IPS-NIHi7 (cell line): Measurements from ENCODE around the gene TUBGCP2.
"Not testable (repeated sequence)": the region's sequence is repeated elsewhere in the genome, so short reads cannot be mapped to it uniquely, and the experiment has no call there.

Experiments
- DNase-seq: peaks from one replicate; pipeline ENCODE4 v3.0.0; 2012; ENCODE audit warnings: mixed read lengths; ENCODE audit errors: extremely low spot score

TUBGCP2 gene

DNA sequence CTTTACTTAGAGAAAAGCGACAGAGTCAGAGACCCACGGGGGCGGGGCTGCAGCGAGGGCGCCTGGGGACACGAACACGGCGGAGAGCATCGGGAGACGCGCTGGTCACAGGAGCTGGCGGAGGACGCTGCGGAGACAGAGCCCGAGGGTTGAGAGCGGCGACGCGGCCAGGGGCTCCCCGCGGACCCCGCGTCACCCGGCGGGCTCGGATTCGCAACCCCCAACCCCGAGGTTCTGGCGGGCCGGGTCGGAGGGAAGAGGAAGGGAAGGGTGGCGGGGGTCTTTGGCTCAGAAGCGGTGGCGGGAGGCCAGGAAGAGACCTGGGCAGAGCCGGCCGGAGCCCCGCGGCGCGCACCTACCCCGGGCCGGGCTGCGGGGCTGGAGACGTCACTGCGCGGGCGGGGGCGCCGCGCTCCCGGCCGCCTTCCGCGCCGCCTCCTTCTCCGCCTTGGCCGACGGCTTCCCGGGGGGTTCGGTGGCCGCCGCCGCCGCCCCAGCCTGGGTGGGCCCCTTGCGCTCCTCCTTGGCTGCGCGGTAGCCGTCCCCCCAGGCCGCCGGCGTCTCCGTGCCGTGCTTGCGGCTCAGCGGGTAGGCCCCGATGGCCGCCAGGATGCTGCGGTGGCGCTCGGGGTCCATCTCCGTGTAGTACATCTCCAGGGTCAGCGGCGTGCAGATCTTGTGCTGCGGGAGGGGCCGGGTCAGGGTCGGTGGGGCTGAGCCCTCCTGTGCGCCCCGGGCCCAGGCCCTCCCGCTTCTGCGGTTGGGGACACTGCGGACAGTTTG, 17.0 kb upstream of the TUBGCP2 start:
- no peak for DNase-seq

GRCh38 chr10:133324857-133325260, 16.2 kb upstream of the TUBGCP2 start:
- no peak for DNase-seq

DNA sequence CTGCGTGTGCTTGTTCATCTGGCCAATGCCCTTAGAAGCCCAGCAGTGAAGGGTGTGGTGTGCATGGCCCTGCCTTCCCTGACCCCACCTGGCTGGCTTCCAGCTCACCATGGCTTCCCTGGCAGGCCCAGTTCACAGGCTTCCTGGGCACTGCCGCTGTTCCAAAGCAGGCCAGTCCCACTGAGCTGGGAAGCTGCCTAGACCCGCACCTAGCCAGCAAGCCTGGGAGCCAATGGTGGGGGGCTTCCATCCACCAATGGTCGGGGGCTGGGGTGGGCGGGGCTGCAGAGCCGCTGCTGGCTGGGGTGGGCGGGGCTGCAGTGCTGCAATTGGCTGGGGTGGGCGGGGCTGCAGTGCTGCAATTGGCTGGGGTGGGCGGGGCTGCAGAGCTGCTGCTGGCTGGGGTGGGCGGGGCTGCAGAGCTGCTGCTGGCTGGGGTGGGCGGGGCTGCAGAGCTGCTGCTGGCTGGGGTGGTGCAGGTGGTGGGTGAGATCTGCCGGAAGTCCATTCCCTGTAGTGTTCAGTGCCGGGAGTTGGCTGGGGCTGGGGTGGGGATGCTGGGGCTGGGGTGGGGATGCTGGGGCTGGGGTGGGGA, 15.6 kb upstream of the TUBGCP2 start:
- DNase-seq, result peak; percentile 66

DNA sequence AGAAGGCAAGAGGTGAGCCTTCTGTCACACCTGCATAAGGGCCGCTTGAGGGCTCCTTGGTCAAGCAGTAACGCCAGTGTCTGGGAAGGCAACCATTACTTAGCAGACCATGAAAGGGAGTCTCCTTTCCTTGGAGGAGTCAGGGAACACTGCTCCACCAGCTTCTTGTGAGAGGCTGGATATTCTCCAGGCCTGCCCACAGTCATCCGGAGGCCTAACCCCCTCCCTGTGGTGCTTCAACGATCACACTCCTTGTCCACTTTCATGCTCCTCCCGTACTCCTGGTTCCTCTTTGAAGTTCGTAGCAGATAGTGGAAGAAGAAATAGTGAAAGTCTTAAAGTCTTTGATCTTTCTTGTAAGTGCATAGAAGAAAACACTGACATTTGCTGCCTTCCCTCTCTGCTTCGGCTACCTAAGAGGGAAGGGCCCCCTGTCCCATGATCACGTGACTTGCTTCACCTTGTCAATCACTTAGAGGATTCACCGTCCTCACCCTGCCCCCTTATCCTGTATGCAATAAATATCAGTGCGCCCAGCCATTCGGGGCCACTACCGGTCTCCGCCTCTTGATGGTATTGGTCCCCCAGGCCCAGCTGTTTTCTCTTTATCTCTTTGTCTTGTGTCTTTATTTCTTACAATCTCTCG, 13.5 kb upstream of the TUBGCP2 start:
- DNase-seq, result not testable (repeated sequence)

- DNase-seq, result not testable (repeated sequence)
Measured at GRCh38 chr10:133320852-133321422, 12.3 kb upstream of the TUBGCP2 start.

GRCh38 chr10:133318494-133319127, 9.9 kb upstream of the TUBGCP2 start:
- peak; percentile 79 for DNase-seq

GRCh38 chr10:133316732-133317131, 8.1 kb upstream of the TUBGCP2 start:
- no peak for DNase-seq

- DNase-seq, result no peak
Measured at GRCh38 chr10:133316266-133316665, 7.6 kb upstream of the TUBGCP2 start.

- no peak for DNase-seq
Measured at GRCh38 chr10:133315847-133316246, 7.2 kb upstream of the TUBGCP2 start.

GRCh38 chr10:133314911-133315310, 6.2 kb upstream of the TUBGCP2 start:
- no peak for DNase-seq

- DNase-seq, result no peak
Measured at GRCh38 chr10:133313192-133313591, 4.5 kb upstream of the TUBGCP2 start.

DNA sequence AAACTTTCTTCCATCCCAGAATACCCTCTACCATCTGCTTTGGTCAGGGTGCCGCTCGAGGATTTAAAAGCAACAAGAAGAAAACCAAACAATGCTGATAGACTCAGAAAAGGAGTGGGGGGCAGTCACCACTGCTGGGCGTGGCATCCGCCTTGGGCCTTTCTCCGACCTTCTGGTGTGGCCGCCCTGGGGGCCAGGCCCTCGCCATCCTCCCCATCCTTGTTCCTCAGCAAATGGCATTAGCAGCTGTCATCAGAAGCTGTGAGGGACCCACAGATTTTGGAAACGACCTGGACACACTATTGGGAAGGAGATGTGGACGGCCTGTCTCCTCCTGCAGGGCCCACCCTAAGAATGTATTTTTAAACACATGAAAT, 4.1 kb upstream of the TUBGCP2 start:
- DNase-seq, result no peak

DNA sequence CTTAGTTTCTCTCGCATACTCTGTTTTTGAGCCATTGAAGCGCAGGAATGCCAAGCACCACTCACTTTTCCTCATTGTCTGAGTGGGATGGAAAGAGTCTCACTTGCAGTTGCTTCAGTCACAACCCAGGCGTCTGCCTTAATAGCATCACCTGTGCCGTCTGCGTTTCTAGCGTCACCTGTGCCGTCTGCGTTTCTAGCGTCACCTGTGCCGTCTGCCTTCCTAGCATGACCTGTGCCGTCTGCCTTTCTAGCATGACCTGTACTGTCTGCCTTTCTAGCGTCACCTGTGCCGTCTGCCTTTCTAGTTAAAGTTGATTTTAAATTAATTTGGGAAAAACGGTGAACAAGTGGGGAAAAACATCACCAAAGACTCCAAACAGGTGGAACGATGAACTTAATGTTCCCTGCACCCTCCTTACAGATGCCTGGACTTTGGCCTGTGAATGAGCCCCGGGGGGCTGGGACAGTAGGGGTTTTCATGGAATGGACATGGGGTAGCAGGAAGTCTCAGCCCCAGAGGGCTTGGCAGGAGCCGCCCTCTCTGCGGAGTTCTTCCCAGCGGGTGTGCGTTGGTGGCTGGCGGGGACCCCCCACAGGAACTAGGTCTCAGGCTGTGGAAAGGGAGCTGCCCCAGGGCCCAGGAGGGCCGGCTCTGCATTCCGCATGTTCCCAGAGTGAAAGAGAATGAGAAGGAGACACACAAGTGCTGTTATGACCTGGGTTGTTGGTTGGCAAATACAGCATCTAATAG, 3.5 kb upstream of the TUBGCP2 start:
- DNase-seq, result no peak

DNA sequence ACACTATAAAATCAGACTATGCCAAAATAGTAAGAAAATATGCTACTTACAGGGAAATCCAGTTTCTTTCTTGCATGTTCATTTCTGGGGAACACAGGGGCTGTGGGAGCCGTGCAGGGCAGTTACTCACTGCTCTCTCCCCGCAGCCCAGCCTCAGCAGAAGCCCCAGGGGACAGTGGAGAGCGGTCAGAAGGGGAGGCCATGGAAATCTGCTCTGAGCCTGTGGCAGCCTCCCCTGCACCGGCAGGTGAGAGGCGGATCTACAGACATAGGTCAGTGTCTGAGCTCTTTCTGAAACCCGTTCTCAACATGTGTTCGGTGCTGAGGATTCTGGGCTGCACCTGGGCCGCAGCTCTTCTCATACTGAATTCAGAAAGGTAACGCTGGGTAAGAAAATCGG, 2.9 kb upstream of the TUBGCP2 start:
- no peak for DNase-seq

GRCh38 chr10:133310789-133311188, 2.1 kb upstream of the TUBGCP2 start:
- DNase-seq, result no peak

DNA sequence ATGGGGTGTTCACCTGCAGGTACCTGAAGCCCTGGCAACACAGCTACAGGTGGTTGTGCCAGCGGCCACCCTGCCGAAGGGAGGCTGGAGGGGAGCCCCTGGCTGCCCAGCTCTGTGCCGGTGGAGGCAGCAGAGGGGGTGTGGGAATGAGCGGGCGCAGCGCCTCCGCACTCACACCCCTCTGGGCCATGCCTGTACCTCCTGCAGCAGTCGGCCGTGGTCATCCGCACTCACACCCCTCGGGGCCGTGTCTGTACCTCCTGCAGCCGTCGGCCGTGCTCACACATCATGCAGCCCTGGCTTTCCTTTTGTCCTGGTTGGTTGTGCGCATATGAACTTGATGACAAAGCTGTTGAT, 1.7 kb upstream of the TUBGCP2 start:
- DNase-seq, result no peak

DNA sequence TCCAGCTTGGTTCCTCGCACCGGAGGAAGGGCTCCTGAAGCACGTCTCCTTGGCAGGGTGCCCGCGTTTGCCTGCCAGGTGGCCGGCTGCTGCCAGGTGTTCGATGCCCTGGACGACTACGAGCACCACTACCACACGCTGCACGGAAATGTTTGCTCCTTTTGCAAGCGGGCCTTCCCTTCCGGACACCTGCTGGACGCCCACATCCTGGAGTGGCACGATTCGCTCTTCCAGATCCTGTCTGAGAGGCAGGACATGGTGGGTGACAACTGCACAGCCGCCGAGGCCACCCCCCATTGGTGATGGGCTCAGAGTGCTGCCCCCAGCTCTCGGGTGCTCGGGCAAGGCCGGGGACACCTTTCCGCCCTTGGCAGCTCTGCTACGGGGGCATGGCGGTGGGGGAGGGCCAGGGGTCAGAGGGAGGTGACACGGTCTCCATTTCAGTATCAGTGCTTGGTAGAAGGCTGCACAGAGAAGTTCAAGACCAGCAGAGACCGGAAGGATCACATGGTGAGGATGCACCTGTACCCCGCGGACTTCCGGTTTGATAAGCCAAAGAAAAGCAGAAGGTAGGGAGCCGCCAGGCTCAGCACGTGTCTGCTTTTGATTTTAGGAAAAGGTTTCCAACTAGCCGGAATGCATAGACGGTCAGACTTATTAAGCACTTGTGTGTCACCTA, 1.2 kb upstream of the TUBGCP2 start:
- no peak for DNase-seq

DNA sequence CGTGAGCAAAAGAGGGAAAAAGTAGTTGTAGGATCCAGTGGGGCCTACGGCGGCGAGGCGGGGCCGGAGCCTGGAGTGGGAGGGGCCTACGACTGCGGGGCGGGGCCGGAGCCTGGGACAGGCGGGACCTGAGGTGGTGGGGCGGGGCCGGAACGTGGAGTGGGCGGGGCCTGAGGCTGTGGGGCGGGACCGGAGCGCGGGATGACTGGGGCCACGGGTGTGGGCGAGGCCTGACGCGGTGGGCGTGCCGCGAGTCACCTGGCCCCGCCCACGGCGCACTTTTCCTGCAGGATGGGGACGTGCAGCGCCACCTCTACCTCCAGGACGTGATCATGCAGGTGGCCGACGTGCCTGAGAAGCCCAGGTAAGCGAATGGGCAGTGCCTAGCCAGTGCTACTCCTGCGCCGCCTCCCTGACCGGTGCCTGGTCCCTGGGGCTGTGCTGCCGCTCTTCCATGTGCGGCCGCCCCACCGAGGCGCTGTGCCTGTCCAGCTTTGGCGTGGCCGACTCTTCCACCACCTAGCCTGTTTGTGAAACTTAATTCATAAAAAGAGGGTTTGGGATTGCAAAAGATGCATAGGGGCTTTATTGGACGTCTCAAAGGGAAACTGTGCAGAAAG, 538 bp upstream of the TUBGCP2 start:
- peak; percentile 97 for DNase-seq

GRCh38 chr10:133307776-133308420, 774 bp downstream of the TUBGCP2 start:
- DNase-seq, result peak; percentile 54

GRCh38 chr10:133306941-133307379, 1.7 kb downstream of the TUBGCP2 start:
- DNase-seq, result no peak
